ENCODE data around the gene DGKB. TPM values are rescaled to one million over a fixed set of nuclear protein-coding genes. Genes with fewer than 3 reads are reported as not detected.

The DGKB gene
- total RNA-seq, result 0.32 and 0.57 TPM in 2 replicates
- long read RNA-seq, partial matches to known transcripts, result 0 of 1 reads
- long read RNA-seq, other reads (novel, unspliced or antisense), result 1 of 1 reads

GRCh38 chr7:14902589-14903067 is at the start of gene DGKB:
DGKB (minus strand) TSS chr7:14902751.
- DNase-seq (ENCODE audit: extremely low spot score, unreplicated experiment), result no peak
- Mint-ChIP-seq H3K27ac (ENCODE audit: unreplicated experiment) (no peak within 1 kb of the TSS), H3K36me3 (ENCODE audit: unreplicated experiment) (no peaks in the 10 kb centered on the region), H3K27me3 (ENCODE audit: unreplicated experiment) (no peaks in the 10 kb centered on the region), H3K4me3 (ENCODE audit: unreplicated experiment) (no peak within 1 kb of the TSS), H3K9me3 (ENCODE audit: unreplicated experiment) (no peaks in the 10 kb centered on the region), H3K4me1 (ENCODE audit: unreplicated experiment) (no peaks in the 10 kb centered on the region)
- no peak for TF ChIP-seq CTCF (IDR thresholded peaks at IDR 0.05)

- no peak overlapping the region for H3K4me3 Mint-ChIP-seq (ENCODE audit: unreplicated experiment)
These were observed 47.5 kb upstream of the DGKB start for GRCh38 chr7:14950013-14950412.

GRCh38 chr7:14938181-14938580 is 35.6 kb upstream of the DGKB start:
- Mint-ChIP-seq H3K9me3 (ENCODE audit: unreplicated experiment) (no peaks in the 10 kb centered on the region), H3K4me1 (ENCODE audit: unreplicated experiment) (no peaks in the 10 kb centered on the region), H3K27ac (ENCODE audit: unreplicated experiment) (no peak overlapping the region), H3K36me3 (ENCODE audit: unreplicated experiment) (no peaks in the 10 kb centered on the region), H3K4me3 (ENCODE audit: unreplicated experiment) (no peak overlapping the region), H3K27me3 (ENCODE audit: unreplicated experiment) (no peaks in the 10 kb centered on the region)
- TF ChIP-seq CTCF (IDR thresholded peaks at IDR 0.05), result no peak
- DNase-seq (ENCODE audit: extremely low spot score, unreplicated experiment), result no peak

More at GRCh38 chr7:14950013-14950412, 47.5 kb upstream of the DGKB start:
- H3K9me3 Mint-ChIP-seq (ENCODE audit: unreplicated experiment), result no peaks in the 10 kb centered on the region
- no peaks in the 10 kb centered on the region for H3K4me1 Mint-ChIP-seq (ENCODE audit: unreplicated experiment)
- no peaks in the 10 kb centered on the region for H3K36me3 Mint-ChIP-seq (ENCODE audit: unreplicated experiment)
- no peak overlapping the region for H3K27ac Mint-ChIP-seq (ENCODE audit: unreplicated experiment)
- no peaks in the 10 kb centered on the region for H3K27me3 Mint-ChIP-seq (ENCODE audit: unreplicated experiment)
- no peak for TF ChIP-seq CTCF (IDR thresholded peaks at IDR 0.05)
- DNase-seq (ENCODE audit: extremely low spot score, unreplicated experiment), result no peak

GRCh38 chr7:14937581-14937980 is 35.0 kb upstream of the DGKB start:
- no peaks in the 10 kb centered on the region for H3K4me1 Mint-ChIP-seq (ENCODE audit: unreplicated experiment)
- no peaks in the 10 kb centered on the region for H3K9me3 Mint-ChIP-seq (ENCODE audit: unreplicated experiment)
- H3K27me3 Mint-ChIP-seq (ENCODE audit: unreplicated experiment), result no peaks in the 10 kb centered on the region
- H3K27ac Mint-ChIP-seq (ENCODE audit: unreplicated experiment), result no peak overlapping the region
- TF ChIP-seq CTCF (IDR thresholded peaks at IDR 0.05), result no peak
- H3K4me3 Mint-ChIP-seq (ENCODE audit: unreplicated experiment), result no peak overlapping the region
- H3K36me3 Mint-ChIP-seq (ENCODE audit: unreplicated experiment), result no peaks in the 10 kb centered on the region
- no peak for DNase-seq (ENCODE audit: extremely low spot score, unreplicated experiment)

GRCh38 chr7:14936554-14936953 is 34.0 kb upstream of the DGKB start:
- DNase-seq (ENCODE audit: extremely low spot score, unreplicated experiment), result no peak
- no peaks in the 10 kb centered on the region for H3K36me3 Mint-ChIP-seq (ENCODE audit: unreplicated experiment)
- no peak overlapping the region for H3K27ac Mint-ChIP-seq (ENCODE audit: unreplicated experiment)
- H3K9me3 Mint-ChIP-seq (ENCODE audit: unreplicated experiment), result no peaks in the 10 kb centered on the region
- H3K27me3 Mint-ChIP-seq (ENCODE audit: unreplicated experiment), result no peaks in the 10 kb centered on the region
- no peaks in the 10 kb centered on the region for H3K4me1 Mint-ChIP-seq (ENCODE audit: unreplicated experiment)
- no peak overlapping the region for H3K4me3 Mint-ChIP-seq (ENCODE audit: unreplicated experiment)
- no peak for TF ChIP-seq CTCF (IDR thresholded peaks at IDR 0.05)

All from osteocyte (in vitro differentiated cells).